SK-N-SH treated with all-trans-retinoic acid at 6 μM for 48 hours (cell line): Measurements from ENCODE around the gene TMEM151B.

ENCODE experiments used
- BACH2 ChIP-seq: fragments of 250-450 bp; sonication (Bioruptor Pico); IDR thresholded peaks from 2 replicates; pipeline ENCODE4 v1.9.0; 2021; ENCODE audit warnings: mild to moderate bottlenecking, borderline replicate concordance
- GLIS3 ChIP-seq: fragments of 250-450 bp; sonication (Bioruptor Pico); IDR thresholded peaks from 2 replicates; pipeline ENCODE4 v1.5.0; 2020; ENCODE audit warnings: mild to moderate bottlenecking, moderate library complexity
- RARB ChIP-seq: fragments of 250-450 bp; sonication (Bioruptor Pico); IDR thresholded peaks from 2 replicates; pipeline ENCODE4 v1.8.0; 2021; ENCODE audit warnings: mild to moderate bottlenecking, moderate library complexity
- ZNF70 ChIP-seq: fragments of 450-650 bp; formaldehyde crosslinking; IDR thresholded peaks from 2 replicates; pipeline ENCODE4 v1.5.0; 2020; ENCODE audit warnings: mild to moderate bottlenecking, moderate library complexity
- ZNF8 ChIP-seq: fragments of 450-650 bp; formaldehyde crosslinking; IDR thresholded peaks from 2 replicates; pipeline ENCODE4 v1.5.0; 2020; ENCODE audit warnings: mild to moderate bottlenecking, moderate library complexity
- TF ChIP-seq, protein P1 (sequence below): fragments of 250-450 bp; sonication (Bioruptor Pico); IDR thresholded peaks from 2 replicates; pipeline ENCODE4 v1.8.0; 2020; ENCODE audit warnings: mild to moderate bottlenecking, moderate library complexity, borderline replicate concordance

DNA sequence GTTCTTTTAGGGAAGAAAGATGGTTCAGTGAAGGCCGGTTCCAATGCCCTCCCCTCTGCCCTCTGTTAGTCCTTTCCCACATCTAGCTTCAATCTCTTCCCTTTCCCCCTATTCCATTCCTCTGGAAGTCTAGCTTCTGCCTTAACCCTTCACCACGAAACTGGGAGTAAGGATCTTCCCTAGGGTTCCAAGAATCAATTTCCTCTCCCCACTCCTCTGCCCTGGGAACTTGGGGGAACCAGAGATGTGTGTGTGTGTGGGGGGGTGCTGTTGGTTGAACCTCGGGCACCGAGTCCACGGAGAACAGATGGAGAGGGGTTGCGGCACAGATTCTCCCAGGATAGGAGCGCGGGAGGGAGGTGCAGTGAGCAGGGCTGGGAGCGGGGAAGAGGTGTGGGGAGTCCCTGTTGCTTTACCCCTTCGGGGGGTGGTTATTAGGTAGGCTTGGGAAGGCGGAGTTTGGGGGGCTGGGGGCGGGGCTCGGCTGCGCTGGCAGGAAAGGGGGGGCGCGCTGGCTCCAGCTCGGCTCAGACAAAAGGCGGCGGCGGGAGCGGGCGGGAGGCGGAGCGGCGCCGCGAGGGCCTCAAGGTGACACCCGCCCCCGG, at the start of gene TMEM151B:
- TF ChIP-seq ZNF70 (CRISPR knock-in tag): no peak
- TF ChIP-seq, protein P1, sequence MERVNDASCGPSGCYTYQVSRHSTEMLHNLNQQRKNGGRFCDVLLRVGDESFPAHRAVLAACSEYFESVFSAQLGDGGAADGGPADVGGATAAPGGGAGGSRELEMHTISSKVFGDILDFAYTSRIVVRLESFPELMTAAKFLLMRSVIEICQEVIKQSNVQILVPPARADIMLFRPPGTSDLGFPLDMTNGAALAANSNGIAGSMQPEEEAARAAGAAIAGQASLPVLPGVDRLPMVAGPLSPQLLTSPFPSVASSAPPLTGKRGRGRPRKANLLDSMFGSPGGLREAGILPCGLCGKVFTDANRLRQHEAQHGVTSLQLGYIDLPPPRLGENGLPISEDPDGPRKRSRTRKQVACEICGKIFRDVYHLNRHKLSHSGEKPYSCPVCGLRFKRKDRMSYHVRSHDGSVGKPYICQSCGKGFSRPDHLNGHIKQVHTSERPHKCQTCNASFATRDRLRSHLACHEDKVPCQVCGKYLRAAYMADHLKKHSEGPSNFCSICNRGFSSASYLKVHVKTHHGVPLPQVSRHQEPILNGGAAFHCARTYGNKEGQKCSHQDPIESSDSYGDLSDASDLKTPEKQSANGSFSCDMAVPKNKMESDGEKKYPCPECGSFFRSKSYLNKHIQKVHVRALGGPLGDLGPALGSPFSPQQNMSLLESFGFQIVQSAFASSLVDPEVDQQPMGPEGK: no peak
- no peak for TF ChIP-seq RARB (CRISPR knock-in tag)
- no peak for TF ChIP-seq ZNF8 (CRISPR knock-in tag)
- no peak for TF ChIP-seq BACH2 (CRISPR knock-in tag)
- no peak for TF ChIP-seq GLIS3 (CRISPR knock-in tag)
